Brain microvascular endothelial cell (primary cell): ENCODE results near the gene EHD2.
A peak's percentile ranks its signal among the peaks of the same experiment; 100 is the strongest.
"Not testable (repeated sequence)": the region's sequence is repeated elsewhere in the genome, so short reads cannot be mapped to it uniquely, and the experiment has no call there.

ENCODE experiments used
- DNase-seq: peaks from one replicate; pipeline ENCODE4 v3.0.0-alpha.2; 2020
- H3K27ac ChIP-seq: fragments of 250-450 bp; sonication (Bioruptor Pico); 2 replicates; pipeline ENCODE4 v1.5.1; 2020; ENCODE audit warnings: mild to moderate bottlenecking, moderate library complexity
- H3K27me3 ChIP-seq: fragments of 250-450 bp; sonication (Bioruptor Pico); replicated peaks from 2 replicates; pipeline ENCODE4 v1.5.1; 2020; ENCODE audit warnings: mild to moderate bottlenecking
- H3K36me3 ChIP-seq: fragments of 250-450 bp; sonication (Bioruptor Pico); replicated peaks from 2 replicates; pipeline ENCODE4 v1.5.1; 2020; ENCODE audit warnings: mild to moderate bottlenecking
- H3K4me3 ChIP-seq: 2 replicates; pipeline ENCODE4 v1.5.1; 2011; ENCODE audit warnings: low read depth, mild to moderate bottlenecking, control low read depth, low read length, moderate library complexity
- CTCF ChIP-seq: IDR thresholded peaks from 2 replicates; pipeline ENCODE4 v1.5.1; 2011; ENCODE audit warnings: low read depth, mild to moderate bottlenecking, moderate library complexity, low read length, control low read depth, inconsistent platforms; ENCODE audit errors: missing control alignments
- in situ Hi-C: cut with HindIII; loops from 2 replicates; pipeline ENCODE4 v1.10.0; 2017; ENCODE audit warnings: low sequenced_read_pairs, low pct_ligation_motif_present

The EHD2 gene

GRCh38 chr19:47765523-47766358 is 52.5 kb downstream of the EHD2 start:
- peak; percentile 93 for TF ChIP-seq CTCF
- no peak overlapping the region for H3K27ac ChIP-seq
- no peaks in the 10 kb centered on the region for H3K27me3 ChIP-seq
- H3K36me3 ChIP-seq = no peaks in the 10 kb centered on the region
- H3K4me3 ChIP-seq = no peak overlapping the region
- no peak for DNase-seq
- in situ Hi-C loops = no loop called here

- in situ Hi-C loops = no loop called here
Observed at GRCh38 chr19:47766359-47766620, 53.1 kb downstream of the EHD2 start.

GRCh38 chr19:47766670-47767069 is 53.4 kb downstream of the EHD2 start:
- in situ Hi-C loops = no loop called here
- Histone ChIP-seq H3K27ac (no peak overlapping the region), H3K27me3 (no peaks in the 10 kb centered on the region), H3K4me3 (no peak overlapping the region), H3K36me3 (no peaks in the 10 kb centered on the region)
- no peak for DNase-seq
- TF ChIP-seq CTCF = no peak

More at GRCh38 chr19:47766359-47766620, 53.1 kb downstream of the EHD2 start:
- Histone ChIP-seq H3K36me3 (no peaks in the 10 kb centered on the region), H3K27me3 (no peaks in the 10 kb centered on the region), H3K4me3 (no peak overlapping the region), H3K27ac (no peak overlapping the region)
- DNase-seq = no peak
- TF ChIP-seq CTCF = no peak

GRCh38 chr19:47767349-47767748 is 54.1 kb downstream of the EHD2 start:
- Histone ChIP-seq H3K36me3 (no peaks in the 10 kb centered on the region), H3K27me3 (no peaks in the 10 kb centered on the region), H3K27ac (no peak overlapping the region), H3K4me3 (no peak overlapping the region)
- no peak for DNase-seq
- no peak for TF ChIP-seq CTCF
- in situ Hi-C loops = no loop called here

GRCh38 chr19:47768604-47769003 is 55.4 kb downstream of the EHD2 start:
- peak; percentile 22 for TF ChIP-seq CTCF
- H3K27me3 ChIP-seq = no peaks in the 10 kb centered on the region
- H3K4me3 ChIP-seq = no peak overlapping the region
- in situ Hi-C loops = no loop called here
- no peak for DNase-seq
- no peaks in the 10 kb centered on the region for H3K36me3 ChIP-seq
- no peak overlapping the region for H3K27ac ChIP-seq

GRCh38 chr19:47769534-47769933 is 56.3 kb downstream of the EHD2 start:
- no peak for DNase-seq
- Histone ChIP-seq H3K4me3 (no peak overlapping the region), H3K36me3 (no peaks in the 10 kb centered on the region), H3K27ac (no peak overlapping the region), H3K27me3 (no peaks in the 10 kb centered on the region)
- TF ChIP-seq CTCF = no peak
- in situ Hi-C loops = no loop called here

GRCh38 chr19:47771291-47771690 is 58.1 kb downstream of the EHD2 start:
- in situ Hi-C loops, H3K27ac ChIP-seq, H3K4me3 ChIP-seq, H3K27me3 ChIP-seq, DNase-seq, H3K36me3 ChIP-seq: not testable (repeated sequence)
